Medulla oblongata (tissue), 1 donor: ENCODE data around the gene SH2D3A.
A peak's percentile ranks its signal among the peaks of the same experiment; 100 is the strongest.
"Not testable (repeated sequence)": the region's sequence is repeated elsewhere in the genome, so short reads cannot be mapped to it uniquely, and the experiment has no call there.

ENCODE experiments used
- DNase-seq: peaks from one replicate; pipeline ENCODE4 v3.0.0-alpha.2; 2015; ENCODE audit errors: extremely low spot score

The SH2D3A gene

GRCh38 chr19:6721773-6722172, 45.5 kb downstream of the SH2D3A start:
- DNase-seq = no peak

GRCh38 chr19:6721138-6721474, 46.1 kb downstream of the SH2D3A start:
- DNase-seq = no peak

GRCh38 chr19:6720369-6721137, 46.7 kb downstream of the SH2D3A start, which contains the start of gene C3:
C3 (minus strand) TSS chr19:6720650; CDS start chr19:6720589, 61 bp downstream.
- peak; percentile 77 for DNase-seq

- no peak for DNase-seq
Measured at GRCh38 chr19:6719992-6720368, 47.3 kb downstream of the SH2D3A start.

GRCh38 chr19:6719540-6719861, 47.7 kb downstream of the SH2D3A start:
- no peak for DNase-seq

- DNase-seq = peak; percentile 77
Measured at GRCh38 chr19:6718741-6719539, 48.3 kb downstream of the SH2D3A start.

- DNase-seq = no peak
Measured at GRCh38 chr19:6718111-6718740, 49.0 kb downstream of the SH2D3A start.

- no peak for DNase-seq
Measured at GRCh38 chr19:6717441-6717971, 49.7 kb downstream of the SH2D3A start.

- no peak for DNase-seq
Measured at GRCh38 chr19:6717036-6717435, 50.2 kb downstream of the SH2D3A start.

- DNase-seq = no peak
Measured at GRCh38 chr19:6716610-6716970, 50.6 kb downstream of the SH2D3A start.

- no peak for DNase-seq
Measured at GRCh38 chr19:6714749-6715555, 52.3 kb downstream of the SH2D3A start.

GRCh38 chr19:6713773-6714692, 53.2 kb downstream of the SH2D3A start:
- DNase-seq = no peak

- DNase-seq = no peak
Measured at GRCh38 chr19:6712692-6713670, 54.3 kb downstream of the SH2D3A start.

GRCh38 chr19:6712231-6712630, 55.0 kb downstream of the SH2D3A start:
- DNase-seq = no peak

GRCh38 chr19:6711605-6712004, 55.6 kb downstream of the SH2D3A start:
- no peak for DNase-seq

GRCh38 chr19:6711078-6711361, 56.2 kb downstream of the SH2D3A start:
- no peak for DNase-seq

GRCh38 chr19:6710273-6711077, 56.8 kb downstream of the SH2D3A start:
- no peak for DNase-seq

- DNase-seq = no peak
Measured at GRCh38 chr19:6709549-6709948, 57.7 kb downstream of the SH2D3A start.

- not testable (repeated sequence) for DNase-seq
Measured at GRCh38 chr19:6708913-6709312, 58.3 kb downstream of the SH2D3A start.
